Esophagus mucosa (tissue), 1 donor: ENCODE results near the gene POLK. TPM values are rescaled to one million over a fixed set of nuclear protein-coding genes. Genes with fewer than 3 reads are reported as not detected.
"Not testable (repeated sequence)": the region's sequence is repeated elsewhere in the genome, so short reads cannot be mapped to it uniquely, and the experiment has no call there.

Experiments used
- ATAC-seq: fragments of 200-7000 bp; cut with Tn5 transposase; one replicate; pipeline ENCODE4 v1.9.1; 2020
- total RNA-seq: library from RNA; stranded (reverse); gene quantifications from one replicate; pipeline ENCODE4 v1.2.4, GENCODE V29; 2023
- donor health status: DM: yes; HTN: yes; CAD: no.

The POLK gene
- total RNA-seq: 11.2 TPM

GRCh38 chr5:75511435-75512382, at the start of gene POLK, which contains the start of gene CERT1:
POLK (plus strand) TSS chr5:75511891.
CERT1 (minus strand) TSS chr5:75511629; CDS start chr5:75511207, 422 bp downstream.
- ATAC-seq: peak; percentile 99

GRCh38 chr5:75463726-75464125, 48.0 kb upstream of the POLK start:
- ATAC-seq: peak; percentile 64

- ATAC-seq: no peak
Measured at GRCh38 chr5:75465480-75465879, 46.2 kb upstream of the POLK start.

GRCh38 chr5:75466006-75466716, 45.5 kb upstream of the POLK start:
- no peak for ATAC-seq

GRCh38 chr5:75468593-75468992, 43.1 kb upstream of the POLK start:
- no peak for ATAC-seq

DNA sequence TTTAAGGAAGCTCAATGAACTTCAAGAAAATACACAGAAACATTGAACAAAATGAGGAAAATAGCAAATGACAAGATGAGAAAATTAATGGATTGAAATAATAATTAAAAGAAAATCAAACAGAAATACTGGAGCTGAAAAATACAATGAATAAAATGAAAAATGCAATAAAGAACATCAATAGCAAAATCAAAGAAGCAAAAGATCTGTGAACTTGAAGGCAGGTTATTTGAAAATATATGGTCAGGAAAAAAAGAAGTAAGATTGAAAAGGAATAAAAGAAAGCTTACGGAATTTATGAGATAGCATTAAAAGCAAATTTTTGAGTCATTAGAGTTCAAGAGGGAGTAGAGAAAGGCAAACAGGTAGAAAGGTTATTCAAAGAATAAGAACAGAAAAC, 42.7 kb upstream of the POLK start:
- no peak for ATAC-seq

DNA sequence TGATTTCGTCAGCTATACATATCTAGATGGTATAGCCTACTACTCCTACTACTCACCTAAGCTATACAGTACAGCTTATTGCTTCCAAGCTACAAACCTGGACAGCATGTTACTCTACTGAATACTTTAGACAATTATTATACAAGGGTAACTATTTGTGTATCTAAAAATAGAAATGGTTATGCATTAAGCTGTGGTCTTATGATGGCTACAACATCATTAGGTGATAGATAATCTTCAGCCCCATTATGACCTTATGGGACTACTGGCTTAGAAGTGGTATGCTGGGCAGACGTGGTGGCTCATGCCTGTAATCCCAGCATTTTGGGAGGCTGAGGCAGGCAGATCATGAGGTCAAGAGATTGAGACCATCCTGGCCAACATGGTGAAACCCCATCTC, 40.5 kb upstream of the POLK start:
- no peak for ATAC-seq

DNA sequence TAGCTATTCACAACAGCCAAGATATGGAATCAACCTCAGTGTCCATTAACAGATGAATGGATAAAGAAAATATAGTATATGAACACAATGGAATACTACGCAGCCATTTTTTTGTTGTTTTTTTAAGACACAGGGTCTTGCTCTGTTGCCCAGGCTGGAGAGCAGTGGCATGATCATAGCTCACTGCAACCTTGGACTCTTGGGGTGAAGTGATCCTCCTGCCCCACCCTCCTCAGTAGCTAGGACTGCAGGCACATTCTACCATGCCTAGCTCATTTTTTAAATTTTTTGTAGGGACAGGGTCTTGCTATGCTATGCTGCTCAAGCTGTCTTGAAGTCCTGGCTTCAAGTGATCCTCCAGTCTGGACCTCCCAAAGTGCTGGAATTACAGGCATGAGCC, 38.7 kb upstream of the POLK start:
- no peak for ATAC-seq

DNA sequence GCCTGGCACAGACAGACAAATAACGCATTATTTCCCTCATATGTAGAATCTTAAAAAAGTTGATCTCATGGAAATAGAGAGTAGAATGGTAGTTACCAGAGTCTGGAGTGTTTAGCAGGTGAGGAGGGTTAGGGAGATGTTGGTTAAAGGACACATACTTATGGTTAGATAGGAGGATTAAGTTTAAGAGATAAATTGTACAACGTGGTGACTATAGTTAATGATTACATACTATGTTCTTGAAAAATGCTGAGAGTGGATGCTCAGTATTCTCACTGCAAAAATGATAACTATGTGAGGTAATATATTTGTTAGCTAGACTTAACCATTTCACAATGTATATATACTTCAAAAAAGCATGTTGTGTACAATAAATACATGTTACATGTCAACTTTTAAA, 38.2 kb upstream of the POLK start:
- ATAC-seq: no peak

DNA sequence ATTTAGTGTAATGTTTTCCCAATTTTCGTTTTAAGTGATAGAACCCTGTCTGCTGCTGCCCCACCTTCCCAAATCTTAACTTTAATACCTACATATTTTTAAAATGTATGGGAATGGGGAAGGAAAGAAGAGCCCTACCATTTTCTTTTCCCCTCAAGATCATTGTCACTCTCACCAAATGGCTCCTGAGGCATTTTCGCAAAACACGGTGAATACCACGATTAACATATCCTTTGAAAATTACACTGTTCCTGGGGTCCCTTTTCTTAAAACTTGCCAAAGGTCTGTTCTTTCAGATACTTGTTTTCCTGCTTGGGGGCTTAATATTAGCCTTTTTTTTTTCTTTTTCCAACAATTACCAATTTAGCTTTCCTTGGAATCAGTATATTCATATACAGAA, 36.3 kb upstream of the POLK start:
- no peak for ATAC-seq

DNA sequence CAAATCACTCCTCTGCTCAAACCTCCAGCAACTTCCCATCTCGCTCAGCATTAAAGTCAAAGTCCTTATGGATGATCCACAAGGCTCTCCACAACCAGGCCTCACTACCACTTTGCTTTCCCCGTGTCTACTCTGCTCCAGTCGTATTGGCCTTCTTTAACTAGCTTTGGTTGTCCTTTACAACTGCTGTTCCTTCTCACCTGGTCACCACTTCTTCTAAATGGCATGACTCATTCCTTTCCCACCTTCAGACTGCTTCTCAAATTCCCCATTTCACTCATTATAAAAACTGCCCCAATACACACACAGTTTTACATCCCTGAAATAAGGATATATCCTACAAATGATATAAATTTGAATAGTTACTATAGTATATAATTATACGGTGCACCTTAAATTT, 30.7 kb upstream of the POLK start:
- no peak for ATAC-seq

DNA sequence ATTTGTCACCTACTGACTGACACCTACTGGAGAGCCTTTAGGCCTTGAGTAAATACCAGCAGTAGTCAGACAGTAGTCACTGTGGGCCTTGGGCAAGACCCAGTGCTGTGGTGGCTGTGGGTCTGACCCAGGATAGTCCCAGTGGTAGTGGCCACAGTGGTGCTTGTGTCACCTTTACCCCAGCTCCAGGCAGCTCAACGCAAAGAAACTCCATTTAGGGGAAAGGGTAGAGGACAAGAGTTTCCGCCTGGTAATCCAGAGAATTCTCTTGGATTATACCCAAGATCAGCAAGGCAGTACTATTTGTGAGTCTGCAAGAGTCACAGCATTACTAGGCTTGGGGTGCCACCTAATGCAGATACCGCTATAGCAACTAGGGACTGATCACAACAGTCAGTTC, 29.2 kb upstream of the POLK start:
- ATAC-seq: peak; percentile 84

GRCh38 chr5:75484605-75485004, 27.1 kb upstream of the POLK start:
- no peak for ATAC-seq

GRCh38 chr5:75489847-75490246, 21.8 kb upstream of the POLK start:
- not testable (repeated sequence) for ATAC-seq

DNA sequence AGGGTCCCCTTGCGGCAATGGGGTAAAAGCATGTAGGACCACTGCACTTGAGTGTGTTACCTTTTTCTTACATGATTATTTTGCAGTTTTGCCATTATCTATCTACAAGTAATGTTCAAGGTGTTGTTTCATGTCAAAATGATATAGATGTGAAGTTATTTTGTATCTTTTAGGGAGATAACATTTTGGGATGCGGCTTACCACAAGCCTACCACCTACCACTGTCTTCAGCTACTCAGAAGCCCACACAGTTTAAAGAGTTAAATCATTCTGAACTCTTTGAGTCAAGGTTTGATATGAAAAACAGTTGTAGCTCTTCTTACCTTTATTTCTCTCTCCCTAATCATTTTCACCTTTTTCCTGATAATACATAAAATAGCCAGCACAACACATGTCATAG, 20.1 kb upstream of the POLK start:
- ATAC-seq: no peak

DNA sequence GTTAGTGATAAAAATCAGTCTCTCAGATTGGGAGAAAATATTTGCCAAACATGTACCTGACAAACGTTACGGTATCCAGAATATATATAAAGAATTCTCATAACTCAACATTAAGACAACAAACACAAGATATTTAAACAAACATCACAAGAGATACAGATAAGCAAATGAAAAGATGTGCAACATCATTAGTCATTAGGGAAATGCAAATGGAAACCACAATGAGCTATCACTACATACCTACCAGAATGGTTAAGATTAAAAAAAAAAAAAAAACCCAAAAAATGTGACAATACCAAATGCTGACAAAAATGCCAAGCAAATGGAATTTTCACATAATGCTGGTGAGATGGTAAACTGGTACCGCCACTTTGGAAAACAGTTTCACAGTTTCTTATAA, 15.7 kb upstream of the POLK start:
- ATAC-seq: no peak

DNA sequence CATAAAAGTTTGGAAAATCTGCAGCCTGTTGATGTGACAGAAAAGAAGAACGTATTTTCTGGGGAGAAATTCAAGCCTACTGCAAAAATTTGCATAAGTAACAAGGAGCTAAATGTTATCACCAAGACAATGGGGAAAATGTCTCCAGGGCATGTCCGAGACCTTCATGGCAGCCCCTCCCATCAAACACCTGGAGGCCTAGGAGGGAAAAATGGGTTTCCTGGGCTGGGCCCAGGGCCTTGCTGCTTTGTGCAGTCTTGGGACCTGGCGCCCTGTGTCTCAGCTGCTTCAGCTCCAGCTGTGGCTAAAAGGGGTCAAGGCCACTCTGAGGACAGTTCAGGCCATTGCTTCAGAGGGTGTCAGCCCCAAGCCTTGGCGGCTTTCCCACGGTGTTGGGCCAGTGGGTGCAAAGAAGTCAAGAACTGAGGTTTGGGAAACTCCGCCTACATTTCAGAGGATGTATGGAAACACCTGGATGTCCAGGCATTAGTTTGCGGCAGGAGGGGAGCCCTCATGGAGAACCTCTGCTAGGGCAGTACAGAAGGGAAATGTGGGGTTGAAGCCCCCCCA, 13.4 kb upstream of the POLK start:
- ATAC-seq: no peak

- ATAC-seq: not testable (repeated sequence)
Measured at GRCh38 chr5:75498875-75499274, 12.8 kb upstream of the POLK start.

DNA sequence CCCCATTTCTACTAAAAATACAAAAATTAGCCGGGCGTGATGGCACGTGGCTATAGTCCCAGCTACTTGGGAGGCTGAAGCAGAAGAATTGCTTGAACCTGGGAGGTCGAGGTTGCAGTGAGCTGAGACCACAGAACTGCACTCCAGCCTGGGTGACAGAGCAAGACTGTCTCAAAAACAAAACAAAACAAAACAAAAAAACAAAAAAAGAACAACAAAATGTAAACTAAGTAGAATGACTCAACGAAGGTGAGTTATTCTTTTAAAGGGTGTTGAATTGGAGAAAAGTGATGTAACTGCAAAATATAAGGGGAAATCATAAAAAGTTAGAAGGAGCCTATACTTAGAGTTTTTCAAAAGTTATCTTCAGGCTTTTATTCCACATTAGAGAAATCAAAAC, 6.6 kb upstream of the POLK start:
- not testable (repeated sequence) for ATAC-seq

- no peak for ATAC-seq
Measured at GRCh38 chr5:75507841-75508240, 3.9 kb upstream of the POLK start.

DNA sequence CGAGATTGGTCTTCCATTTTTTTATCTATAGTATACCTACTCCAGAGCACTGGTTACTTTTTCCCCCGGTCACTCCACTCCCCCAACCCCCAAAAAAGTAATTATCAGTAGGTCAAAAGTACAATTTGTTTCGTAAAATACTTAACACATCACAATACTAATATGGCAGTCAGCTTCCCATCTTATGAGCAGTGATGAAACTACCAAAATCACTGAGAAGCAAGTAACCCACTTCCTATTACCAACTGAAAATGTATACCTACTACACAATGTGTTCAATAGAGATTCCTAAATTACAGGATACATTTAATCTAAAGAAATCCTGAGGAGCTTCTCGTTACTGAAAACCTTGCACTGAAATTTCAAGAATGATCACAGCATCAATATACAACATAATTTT, 2.1 kb upstream of the POLK start:
- no peak for ATAC-seq

DNA sequence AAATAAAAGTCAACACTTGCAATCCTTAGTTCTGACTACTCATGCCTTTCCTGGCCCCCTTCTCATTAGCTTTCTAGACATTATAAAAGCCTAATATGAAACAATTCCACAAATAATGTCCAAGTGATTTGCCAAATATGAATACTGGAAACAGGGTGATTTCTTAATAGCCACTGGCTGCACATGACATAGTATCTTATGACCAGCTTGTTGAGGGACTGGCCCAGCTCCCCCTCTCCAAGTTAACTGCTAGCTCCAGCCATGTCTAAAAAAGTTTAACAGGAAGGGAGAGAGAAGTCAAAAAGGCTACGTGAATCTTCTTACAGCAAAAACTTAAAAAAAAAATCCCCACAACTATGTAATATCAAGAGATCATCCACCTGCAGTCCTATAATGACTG, 1.7 kb upstream of the POLK start:
- ATAC-seq: no peak

GRCh38 chr5:75510417-75510835, 1.3 kb upstream of the POLK start:
- ATAC-seq: peak; percentile 10
